K562 (cell line): ENCODE results near the gene SLC1A4.

Source experiments
- JUND ChIP-seq, 2 experiments: IDR thresholded peaks; 2 replicates in 1 of 2; 3 replicates in 1 of 2; pipeline ENCODE4 v1.6.1; 2011; ENCODE audit warnings: borderline replicate concordance in 2 of 2, low read depth in 2 of 2, low read length in 2 of 2, improper control_type of control experiment in 1 of 2, missing biosample characterization in 1 of 2, missing genetic modification characterization in 1 of 2, missing genetic modification reagents in 1 of 2
- MAFK ChIP-seq: IDR thresholded peaks from 2 replicates; pipeline ENCODE4 v1.6.1; 2011; ENCODE audit warnings: low read length, improper control_type of control experiment
- ZC3H11A ChIP-seq: IDR thresholded peaks from 2 replicates; pipeline ENCODE4 v1.6.1; 2012; ENCODE audit warnings: low read depth, low read length, improper control_type of control experiment
- ZEB2 ChIP-seq: fragments of 450-650 bp; IDR thresholded peaks from 2 replicates; pipeline ENCODE4 v1.6.1; 2016
- ZNF274 ChIP-seq: IDR thresholded peaks from 2 replicates; pipeline ENCODE4 v1.6.1; 2011; ENCODE audit warnings: low read depth, mild to moderate bottlenecking, low read length, moderate library complexity, borderline replicate concordance

DNA sequence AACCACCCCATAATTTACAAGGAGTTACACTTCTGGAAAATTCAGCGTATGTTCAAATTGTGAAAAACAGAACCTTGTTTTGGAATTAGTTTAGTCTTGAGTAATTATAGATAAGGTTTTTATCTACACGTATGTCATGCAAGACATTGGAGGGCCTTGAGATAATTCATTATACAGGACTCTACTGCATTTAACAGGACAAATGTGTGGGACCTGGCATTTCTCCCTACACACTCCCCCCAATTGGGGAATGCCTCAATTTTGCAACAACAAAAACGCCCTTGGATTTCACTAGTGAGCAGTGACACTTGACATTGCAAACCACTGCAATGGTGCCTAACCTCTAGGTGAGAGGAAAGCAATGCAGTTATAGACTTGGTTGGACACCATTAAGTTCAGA is 11.4 kb downstream of the SLC1A4 start:
- TF ChIP-seq ZEB2, result no peak
- no peak for TF ChIP-seq ZNF274
- no peak for TF ChIP-seq MAFK
- TF ChIP-seq ZC3H11A, result no peak
- TF ChIP-seq JUND (IDR thresholded peaks at IDR 0.05; ENCODE audit: borderline replicate concordance, low read depth, low read length), result no peak
- TF ChIP-seq JUND (tag; IDR thresholded peaks at IDR 0.05; ENCODE audit: borderline replicate concordance, low read depth, low read length), result no peak
